Body of pancreas (tissue), 4 donors: Measurements from ENCODE around the gene FAM149A.

Experiments
- CTCF ChIP-seq, 7 experiments: fragments of 450-650 bp in 4 of 7; fragments of 200-600 bp in 3 of 7; sonication (generic) in 3 of 7; IDR thresholded peaks; one replicate each; pipeline ENCODE4 v1.5.1; 2016 to 2019; ENCODE audit warnings: antibody characterized with exemption in 7 of 7
- POLR2A ChIP-seq, 3 donors: fragments of 450-650 bp; IDR thresholded peaks; one replicate each; pipeline ENCODE4 v1.6.1; 2016; ENCODE audit warnings: antibody characterized with exemption in 3 of 3, mild to moderate bottlenecking in 2 of 3

- TF ChIP-seq CTCF (IDR thresholded peaks at IDR 0.05): no peak
- no peak for TF ChIP-seq POLR2A (IDR thresholded peaks at IDR 0.05)
These were observed 4.7 kb downstream of the FAM149A start for GRCh38 chr4:186109245-186109644.
